ENCODE results near the gene STARD3. TPM values are rescaled to one million over a fixed set of nuclear protein-coding genes. Genes with fewer than 3 reads are reported as not detected.

The STARD3 gene
- total RNA-seq, 1 donor from 2014 or later: 78.2 TPM

- TF ChIP-seq CTCF (IDR thresholded peaks at IDR 0.05): no peak
- Histone ChIP-seq H3K4me3 (no peak overlapping the region), H3K27ac (no peak overlapping the region), H3K36me3 (no peaks in the 10 kb centered on the region), H3K4me1 (peaks cover 64% of the 10 kb centered on the region), H3K27me3 (no peaks in the 10 kb centered on the region), H3K9me3 (no peaks in the 10 kb centered on the region)
- intact Hi-C loops (cut with DNase I): no loop called here
- ATAC-seq (no peak), DNase-seq (no peak)
Measured at GRCh38 chr17:39639566-39640458, 2.9 kb downstream of the STARD3 start.

- H3K27ac ChIP-seq: no peak overlapping the region
- peaks cover 64% of the 10 kb centered on the region for H3K4me1 ChIP-seq
- intact Hi-C loops (cut with DNase I): no loop called here
- TF ChIP-seq CTCF (IDR thresholded peaks at IDR 0.05): no peak
- no peaks in the 10 kb centered on the region for H3K36me3 ChIP-seq
- H3K9me3 ChIP-seq: no peaks in the 10 kb centered on the region
- no peak for DNase-seq
- H3K4me3 ChIP-seq: no peak overlapping the region
- no peak for ATAC-seq
- no peaks in the 10 kb centered on the region for H3K27me3 ChIP-seq
Measured at GRCh38 chr17:39640591-39641031, 3.7 kb downstream of the STARD3 start.

GRCh38 chr17:39641097-39641496, 4.2 kb downstream of the STARD3 start:
- Histone ChIP-seq H3K9me3 (no peaks in the 10 kb centered on the region), H3K27ac (no peak overlapping the region), H3K4me3 (no peak overlapping the region), H3K27me3 (no peaks in the 10 kb centered on the region), H3K36me3 (no peaks in the 10 kb centered on the region), H3K4me1 (peaks cover 63% of the 10 kb centered on the region)
- no peak for TF ChIP-seq CTCF (IDR thresholded peaks at IDR 0.05)
- no peak for ATAC-seq
- intact Hi-C loops (cut with DNase I): no loop called here
- no peak for DNase-seq

GRCh38 chr17:39641883-39642282, 4.9 kb downstream of the STARD3 start:
- no peaks in the 10 kb centered on the region for H3K36me3 ChIP-seq
- TF ChIP-seq CTCF (IDR thresholded peaks at IDR 0.05): no peak
- H3K4me1 ChIP-seq: peaks cover 56% of the 10 kb centered on the region
- H3K9me3 ChIP-seq: no peaks in the 10 kb centered on the region
- ATAC-seq (peak; percentile 35), DNase-seq (no peak)
- no peak overlapping the region for H3K27ac ChIP-seq
- intact Hi-C loops (cut with DNase I): no loop called here
- no peaks in the 10 kb centered on the region for H3K27me3 ChIP-seq
- no peak overlapping the region for H3K4me3 ChIP-seq

- no peak overlapping the region for H3K4me3 ChIP-seq
- peaks cover 56% of the 10 kb centered on the region for H3K4me1 ChIP-seq
- H3K36me3 ChIP-seq: no peaks in the 10 kb centered on the region
- no peak overlapping the region for H3K27ac ChIP-seq
- no peaks in the 10 kb centered on the region for H3K9me3 ChIP-seq
- no peak for DNase-seq
- H3K27me3 ChIP-seq: no peaks in the 10 kb centered on the region
- peak; percentile 4 for ATAC-seq
- intact Hi-C loops (cut with DNase I): no loop called here
- TF ChIP-seq CTCF (IDR thresholded peaks at IDR 0.05): no peak
Measured at GRCh38 chr17:39642291-39643074, 5.5 kb downstream of the STARD3 start.

Measured in upper lobe of right lung (tissue), 1 donor.